ENCODE data around the gene RIMKLB.

RIMKLB gene

DNA sequence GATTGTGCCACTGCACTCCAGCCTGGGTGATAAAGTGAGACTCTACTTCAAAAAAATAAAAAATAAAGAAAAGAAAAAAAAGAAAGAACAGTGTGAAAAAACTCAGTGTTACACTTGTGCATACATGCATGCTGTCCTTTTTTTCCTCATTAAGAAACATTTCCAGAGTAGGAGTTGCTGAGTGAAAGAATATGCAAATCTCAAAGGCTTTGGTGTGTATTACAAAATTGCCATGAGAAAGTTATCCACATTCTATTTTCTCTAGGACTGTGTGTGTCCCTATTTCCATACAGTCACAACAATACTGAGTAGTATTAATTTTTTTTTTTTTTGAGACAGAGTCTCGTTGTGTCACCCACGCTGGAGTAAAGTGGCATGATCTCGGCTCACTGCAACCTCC is 123.8 kb downstream of the RIMKLB start:
- DNase-seq = no peak

DNA sequence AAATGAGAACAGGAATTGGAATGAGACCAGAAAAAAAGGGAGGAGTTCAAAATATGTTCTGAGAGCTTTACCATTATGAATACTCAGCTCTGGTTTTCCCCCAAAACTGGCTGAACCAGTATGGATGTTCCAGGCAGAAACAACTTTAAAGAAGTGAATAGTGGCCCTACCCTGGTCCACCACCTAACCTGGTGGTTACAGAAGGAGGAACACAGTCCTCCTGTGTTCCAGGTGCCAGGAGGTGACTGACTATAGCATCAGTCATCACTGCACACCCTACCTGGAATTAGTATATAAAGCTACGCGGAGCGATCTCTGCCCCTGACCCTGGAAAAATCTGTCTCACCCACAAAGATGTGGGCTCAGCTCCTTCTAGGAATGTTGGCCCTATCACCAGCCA is 124.5 kb downstream of the RIMKLB start, which contains the start of gene A2ML1:
A2ML1 (plus strand) TSS at position 324 of the 400 bp plus-strand sequence; CDS start at position 355, 31 bp downstream.
- DNase-seq = no peak

DNA sequence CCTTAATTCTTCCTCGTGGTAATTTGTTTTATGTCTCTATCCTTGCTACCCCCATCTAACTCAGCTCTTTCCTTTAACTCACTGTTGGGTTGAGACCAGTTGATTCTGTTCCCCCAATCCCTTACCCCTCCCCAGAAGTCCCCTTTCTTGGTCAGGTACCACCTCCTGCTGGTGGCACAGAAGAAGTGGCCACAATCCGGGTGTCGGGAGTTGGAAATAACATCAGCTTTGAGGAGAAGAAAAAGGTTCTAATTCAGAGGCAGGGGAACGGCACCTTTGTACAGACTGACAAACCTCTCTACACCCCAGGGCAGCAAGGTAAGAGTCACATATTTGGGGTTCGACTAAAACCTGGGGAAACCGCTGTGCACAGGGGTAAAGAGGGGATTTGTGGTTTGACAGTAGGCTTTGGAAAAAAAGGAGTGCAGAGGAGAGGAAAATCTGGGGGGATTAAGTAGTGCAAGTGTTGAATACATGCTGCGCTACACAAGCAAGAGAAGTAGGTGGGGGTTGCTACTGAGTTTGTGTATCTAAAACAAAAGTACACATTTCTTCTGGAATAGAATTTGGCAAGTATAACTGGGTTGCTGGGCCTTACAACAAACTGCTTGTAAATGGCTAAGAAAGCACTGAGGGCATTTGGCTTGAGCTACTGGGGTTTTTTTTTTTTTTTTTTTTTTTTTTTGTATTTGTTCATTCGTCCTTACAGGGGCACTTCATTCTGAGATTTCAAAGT is 125.9 kb downstream of the RIMKLB start:
- DNase-seq = no peak

DNA sequence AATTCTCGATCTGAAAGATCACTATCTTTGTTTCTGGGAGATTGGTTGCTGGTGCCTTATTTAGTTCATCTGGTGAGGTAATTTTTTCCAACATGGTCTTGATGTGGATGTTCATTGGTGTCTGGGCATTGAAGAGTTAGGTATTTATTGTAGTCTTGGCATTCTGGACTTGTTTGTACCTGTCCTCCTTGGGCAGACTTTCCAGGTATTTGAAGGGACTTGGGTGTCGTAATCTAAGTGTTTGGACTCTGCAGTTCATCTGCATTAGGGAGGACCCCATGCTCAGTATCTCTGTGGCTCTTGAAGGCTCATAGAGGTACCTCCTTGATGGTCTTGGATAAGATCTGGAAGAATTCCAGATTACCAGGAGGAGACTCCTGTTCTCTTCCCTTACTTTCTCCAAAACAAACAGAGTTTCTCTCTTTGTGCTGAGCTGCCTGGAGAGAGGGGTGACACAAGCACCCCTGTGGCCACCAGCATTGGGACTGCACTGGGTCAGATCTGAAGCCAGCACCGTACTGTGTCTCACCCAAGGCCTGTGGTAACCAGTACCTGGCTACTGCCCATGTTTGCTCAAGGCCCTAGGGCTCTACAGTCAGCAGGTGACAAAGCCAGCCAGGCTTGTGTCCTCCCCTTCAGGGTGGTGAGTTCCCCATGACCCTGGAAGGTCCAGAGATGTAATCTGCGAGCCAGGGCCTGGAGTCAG is 129.9 kb downstream of the RIMKLB start:
- no peak for DNase-seq

DNA sequence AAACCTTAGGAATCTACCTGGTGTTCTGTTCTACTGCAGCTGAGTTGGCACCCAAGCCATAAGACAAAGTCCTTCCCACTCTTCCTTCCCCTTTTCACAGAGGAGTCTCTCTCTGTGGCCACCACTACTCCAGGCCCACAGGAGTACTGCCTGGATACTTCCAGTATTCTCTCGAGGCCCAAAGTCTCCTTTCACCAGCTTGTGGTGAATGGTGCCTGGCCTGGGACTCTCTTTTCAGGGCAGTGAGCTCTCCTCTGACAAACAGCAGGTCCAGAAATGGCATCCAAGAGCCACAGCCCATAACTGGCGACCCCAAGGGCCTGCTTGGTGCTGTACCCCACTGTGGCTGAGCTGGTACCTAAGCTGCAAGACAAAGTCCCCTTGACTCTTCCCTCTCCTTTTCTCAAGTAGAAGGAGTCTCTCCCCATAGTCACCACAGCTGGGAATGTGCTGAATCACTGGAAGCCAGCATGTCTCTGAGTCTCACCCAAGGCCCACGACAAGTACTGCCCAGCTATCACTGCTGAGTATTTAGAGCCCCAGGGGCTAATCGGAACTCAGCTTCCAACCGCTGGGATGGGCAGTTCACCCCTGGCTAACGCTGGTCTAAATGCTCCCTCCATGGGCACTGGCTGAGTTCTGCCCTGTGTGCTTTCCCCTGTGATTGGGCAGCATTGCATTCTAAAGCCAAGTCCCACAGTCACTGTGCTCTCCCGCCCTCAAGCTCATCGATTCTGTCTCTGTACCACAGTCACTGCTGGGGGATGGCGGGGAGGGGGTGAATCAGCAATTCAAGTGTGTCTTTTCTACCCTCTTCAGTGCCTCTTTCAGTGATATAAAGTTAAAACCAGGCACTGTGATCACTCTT is 130.7 kb downstream of the RIMKLB start:
- DNase-seq = no peak

DNA sequence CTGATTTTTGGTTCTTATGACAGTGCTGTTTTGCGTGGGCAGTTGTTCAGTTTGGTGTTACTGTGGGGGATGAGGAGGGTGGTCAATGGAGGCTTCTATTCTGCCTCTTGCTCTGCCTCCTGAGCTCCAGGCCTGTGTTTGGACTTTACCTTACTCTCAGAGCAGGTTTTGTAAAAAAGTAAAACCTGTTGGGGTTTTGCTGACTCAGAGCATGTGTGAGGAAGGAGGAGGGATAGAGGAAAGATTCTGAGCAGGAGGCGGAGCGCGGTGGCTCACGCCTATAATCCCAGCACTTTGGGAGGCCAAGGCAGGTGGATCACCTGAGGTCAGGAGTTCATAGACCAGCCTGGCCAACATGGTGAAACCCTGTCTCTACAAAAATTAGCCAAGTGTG is 131.3 kb downstream of the RIMKLB start:
- no peak for DNase-seq

DNA sequence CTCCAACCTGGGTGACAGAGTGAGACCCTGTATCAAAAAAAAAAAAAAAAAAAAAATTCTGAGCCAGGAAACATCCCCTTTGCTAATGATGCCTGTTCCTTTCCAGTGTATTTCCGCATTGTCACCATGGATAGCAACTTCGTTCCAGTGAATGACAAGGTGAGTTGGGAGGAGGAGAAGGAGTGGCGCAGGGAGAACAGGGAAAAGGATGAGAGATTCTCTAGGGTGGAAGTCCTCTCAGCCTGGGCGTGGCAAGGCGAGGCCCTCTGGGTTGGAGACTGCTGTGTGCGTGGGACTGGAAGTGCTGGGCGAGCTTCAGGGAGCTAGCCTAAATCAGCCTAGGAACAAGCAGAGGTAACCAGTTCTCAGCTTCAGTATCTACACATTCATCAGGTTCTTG is 131.8 kb downstream of the RIMKLB start:
- DNase-seq = peak; percentile 20

DNA sequence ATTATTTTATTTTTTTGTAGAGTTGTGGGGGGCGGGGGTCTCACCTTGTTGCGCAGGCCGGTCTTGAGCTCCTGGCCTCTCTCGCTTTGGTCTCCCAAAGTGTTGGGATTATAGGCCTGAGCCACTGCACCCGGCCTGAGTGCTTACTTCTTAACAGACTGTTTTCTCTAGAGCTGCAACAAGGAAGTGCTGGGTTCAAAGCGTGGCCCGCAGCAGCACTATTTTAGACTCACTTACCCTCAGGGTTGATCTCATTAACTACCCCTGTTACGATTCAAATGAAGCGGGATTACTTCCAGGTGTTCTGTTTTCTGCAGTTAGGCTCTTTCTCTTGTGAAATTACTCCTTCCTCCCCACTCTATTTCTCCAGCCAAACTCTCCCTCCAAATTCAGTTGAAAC is 133.3 kb downstream of the RIMKLB start:
- DNase-seq = no peak

DNA sequence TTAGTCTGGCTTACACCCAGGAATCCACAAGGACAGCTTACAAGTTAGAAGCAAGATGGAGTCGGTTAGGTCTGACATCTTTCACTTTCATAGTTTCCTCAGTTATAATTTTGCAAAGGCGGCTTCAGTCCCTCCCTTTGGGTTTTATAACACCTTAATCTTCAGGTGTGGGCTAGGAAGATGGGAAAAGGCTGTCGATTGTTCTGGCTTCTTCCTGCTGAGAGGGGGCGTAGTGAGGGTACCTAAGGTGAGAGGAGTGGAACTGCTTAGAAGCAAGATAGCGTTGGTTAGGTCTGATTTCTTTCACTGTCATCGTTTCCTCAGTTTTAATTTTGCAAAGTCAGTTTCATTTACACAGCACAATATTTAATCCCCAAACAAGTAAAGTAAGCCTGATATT is 134.7 kb downstream of the RIMKLB start:
- no peak for DNase-seq

All from NCI-H187 treated with DMSO at 0.1 percent for 48 hours (cell line).